Gastrocnemius medialis (tissue), 4 donors: ENCODE results near the gene OR7G2.

Experiments
- CTCF ChIP-seq, 5 experiments: fragments of 450-650 bp in 3 of 5; fragments of 200-600 bp in 2 of 5; sonication (generic) in 2 of 5; IDR thresholded peaks in 4 of 5; conservative IDR thresholded peaks in 1 of 5; 1 replicate in 4 of 5; 2 replicates in 1 of 5; pipeline ENCODE4 v1.5.1; 2016 to 2019; ENCODE audit warnings: antibody characterized with exemption in 5 of 5, mild to moderate bottlenecking in 3 of 5, moderate library complexity in 3 of 5
- POLR2A ChIP-seq, 2 donors: fragments of 450-650 bp; IDR thresholded peaks; one replicate each; pipeline ENCODE4 v1.6.1; 2017; ENCODE audit warnings: antibody characterized with exemption in 2 of 2, mild to moderate bottlenecking in 2 of 2, moderate library complexity in 2 of 2

GRCh38 chr19:9107375-9107774, at the start of gene OR7G2:
- TF ChIP-seq POLR2A (IDR thresholded peaks at IDR 0.05) = no peak
- TF ChIP-seq CTCF (IDR thresholded peaks at IDR 0.05 in 4 of 5, conservative IDR thresholded peaks at IDR 0.05 in 1 of 5) = no peak
